ENCODE data around the gene NDUFS1. TPM values are rescaled to one million over a fixed set of nuclear protein-coding genes. Genes with fewer than 3 reads are reported as not detected.

Gene NDUFS1
- total and polyA plus RNA-seq, 10 of the 15 experiments (the other 5 are each of a cell fraction or from before 2014, with no cell fraction given): 62.6 to 108 (median 90.4) TPM

DNA sequence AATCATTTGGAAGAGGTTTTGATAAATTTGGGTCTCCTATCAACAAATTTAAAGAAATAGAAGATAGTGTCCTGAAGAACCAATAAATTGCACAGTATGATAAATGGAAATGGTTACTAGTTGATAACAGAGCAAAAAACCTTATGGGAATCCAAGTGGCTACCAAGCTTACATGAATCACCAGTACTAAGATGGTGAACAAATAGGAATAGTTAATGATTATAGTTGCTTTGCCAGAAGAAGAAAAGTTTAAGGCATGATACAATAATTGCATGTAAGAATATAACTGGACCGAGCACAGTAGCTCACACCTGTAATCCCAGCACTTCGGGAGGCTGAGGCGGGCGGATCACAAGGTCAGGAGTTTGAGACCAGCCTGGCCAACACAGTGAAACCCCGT, 53.7 kb downstream of the NDUFS1 start:
- no peaks in the 10 kb centered on the region for H3K4me1 ChIP-seq (ENCODE audit: control insufficient read depth, insufficient read depth, low read length)
- ChIA-PET POLR2A (no interaction called here), RAD21 (ENCODE audit: unreplicated experiment) (no interaction called here), SMC1A (ENCODE audit: uncharacterized antibody, unreplicated experiment) (no interaction called here), CTCF (interaction anchor here (1.2 kb wide), 1 partner anchor 8 kb away, joined by 3 read pairs; no protein-coding TSS in a partner anchor)
- no TSS peak for BruUV-seq (replicated peaks)
- in situ Hi-C loops (cut with MboI) (no loop called here), intact Hi-C loops (cut with micrococcal nuclease; ENCODE audit: unreplicated experiment) (no loop called here)
- H2AFZ ChIP-seq (ENCODE audit: control insufficient read depth, low read depth, low read length): no peak overlapping the region
- 97% methylated on average over 5 of the region's 5 CpGs for WGBS (ENCODE audit: insufficient coverage, insufficient replicate concordance, low lambda C conversion rate, missing lambda C conversion rate)
- no peak overlapping the region for H3K27ac ChIP-seq (ENCODE audit: control insufficient read depth, insufficient read depth)
- H3K9me3 ChIP-seq (replicated peaks; ENCODE audit: control insufficient read depth, insufficient read depth, low read length): no peaks in the 10 kb centered on the region
- ATAC-seq (no peak), FAIRE-seq (no peak), DNase-seq (ENCODE audit: low read depth, low spot score) (no peak)
- H4K20me1 ChIP-seq (ENCODE audit: control insufficient read depth, insufficient read depth): no peaks in the 10 kb centered on the region
- no peak overlapping the region for H3K4me3 ChIP-seq
- TF ChIP-seq SMARCA5 (IDR thresholded peaks at IDR 0.05) (no peak), IRF5 (IDR thresholded peaks at IDR 0.05; ENCODE audit: borderline replicate concordance) (no peak), WRNIP1 (IDR thresholded peaks at IDR 0.05; ENCODE audit: borderline replicate concordance, low read depth, low read length) (no peak), ZNF217 (IDR thresholded peaks at IDR 0.05) (no peak), JUNB (IDR thresholded peaks at IDR 0.05) (no peak), MYB (IDR thresholded peaks at IDR 0.05; ENCODE audit: borderline replicate concordance, low read depth, low read length) (no peak), DPF2 (IDR thresholded peaks at IDR 0.05) (no peak), EZH2 (IDR thresholded peaks at IDR 0.05; ENCODE audit: borderline replicate concordance, control insufficient read depth, low read depth, low read length) (no peak), BCL11A (IDR thresholded peaks at IDR 0.05; ENCODE audit: low read depth, low read length) (no peak), BRCA1 (IDR thresholded peaks at IDR 0.05; ENCODE audit: low read depth, low read length) (no peak)
- TF ChIP-seq, protein P1, sequence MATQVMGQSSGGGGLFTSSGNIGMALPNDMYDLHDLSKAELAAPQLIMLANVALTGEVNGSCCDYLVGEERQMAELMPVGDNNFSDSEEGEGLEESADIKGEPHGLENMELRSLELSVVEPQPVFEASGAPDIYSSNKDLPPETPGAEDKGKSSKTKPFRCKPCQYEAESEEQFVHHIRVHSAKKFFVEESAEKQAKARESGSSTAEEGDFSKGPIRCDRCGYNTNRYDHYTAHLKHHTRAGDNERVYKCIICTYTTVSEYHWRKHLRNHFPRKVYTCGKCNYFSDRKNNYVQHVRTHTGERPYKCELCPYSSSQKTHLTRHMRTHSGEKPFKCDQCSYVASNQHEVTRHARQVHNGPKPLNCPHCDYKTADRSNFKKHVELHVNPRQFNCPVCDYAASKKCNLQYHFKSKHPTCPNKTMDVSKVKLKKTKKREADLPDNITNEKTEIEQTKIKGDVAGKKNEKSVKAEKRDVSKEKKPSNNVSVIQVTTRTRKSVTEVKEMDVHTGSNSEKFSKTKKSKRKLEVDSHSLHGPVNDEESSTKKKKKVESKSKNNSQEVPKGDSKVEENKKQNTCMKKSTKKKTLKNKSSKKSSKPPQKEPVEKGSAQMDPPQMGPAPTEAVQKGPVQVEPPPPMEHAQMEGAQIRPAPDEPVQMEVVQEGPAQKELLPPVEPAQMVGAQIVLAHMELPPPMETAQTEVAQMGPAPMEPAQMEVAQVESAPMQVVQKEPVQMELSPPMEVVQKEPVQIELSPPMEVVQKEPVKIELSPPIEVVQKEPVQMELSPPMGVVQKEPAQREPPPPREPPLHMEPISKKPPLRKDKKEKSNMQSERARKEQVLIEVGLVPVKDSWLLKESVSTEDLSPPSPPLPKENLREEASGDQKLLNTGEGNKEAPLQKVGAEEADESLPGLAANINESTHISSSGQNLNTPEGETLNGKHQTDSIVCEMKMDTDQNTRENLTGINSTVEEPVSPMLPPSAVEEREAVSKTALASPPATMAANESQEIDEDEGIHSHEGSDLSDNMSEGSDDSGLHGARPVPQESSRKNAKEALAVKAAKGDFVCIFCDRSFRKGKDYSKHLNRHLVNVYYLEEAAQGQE (IDR thresholded peaks at IDR 0.05; ENCODE audit: low read depth, low read length): no peak
- TF ChIP-seq, protein P2, sequence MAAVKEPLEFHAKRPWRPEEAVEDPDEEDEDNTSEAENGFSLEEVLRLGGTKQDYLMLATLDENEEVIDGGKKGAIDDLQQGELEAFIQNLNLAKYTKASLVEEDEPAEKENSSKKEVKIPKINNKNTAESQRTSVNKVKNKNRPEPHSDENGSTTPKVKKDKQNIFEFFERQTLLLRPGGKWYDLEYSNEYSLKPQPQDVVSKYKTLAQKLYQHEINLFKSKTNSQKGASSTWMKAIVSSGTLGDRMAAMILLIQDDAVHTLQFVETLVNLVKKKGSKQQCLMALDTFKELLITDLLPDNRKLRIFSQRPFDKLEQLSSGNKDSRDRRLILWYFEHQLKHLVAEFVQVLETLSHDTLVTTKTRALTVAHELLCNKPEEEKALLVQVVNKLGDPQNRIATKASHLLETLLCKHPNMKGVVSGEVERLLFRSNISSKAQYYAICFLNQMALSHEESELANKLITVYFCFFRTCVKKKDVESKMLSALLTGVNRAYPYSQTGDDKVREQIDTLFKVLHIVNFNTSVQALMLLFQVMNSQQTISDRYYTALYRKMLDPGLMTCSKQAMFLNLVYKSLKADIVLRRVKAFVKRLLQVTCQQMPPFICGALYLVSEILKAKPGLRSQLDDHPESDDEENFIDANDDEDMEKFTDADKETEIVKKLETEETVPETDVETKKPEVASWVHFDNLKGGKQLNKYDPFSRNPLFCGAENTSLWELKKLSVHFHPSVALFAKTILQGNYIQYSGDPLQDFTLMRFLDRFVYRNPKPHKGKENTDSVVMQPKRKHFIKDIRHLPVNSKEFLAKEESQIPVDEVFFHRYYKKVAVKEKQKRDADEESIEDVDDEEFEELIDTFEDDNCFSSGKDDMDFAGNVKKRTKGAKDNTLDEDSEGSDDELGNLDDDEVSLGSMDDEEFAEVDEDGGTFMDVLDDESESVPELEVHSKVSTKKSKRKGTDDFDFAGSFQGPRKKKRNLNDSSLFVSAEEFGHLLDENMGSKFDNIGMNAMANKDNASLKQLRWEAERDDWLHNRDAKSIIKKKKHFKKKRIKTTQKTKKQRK (IDR thresholded peaks at IDR 0.05; ENCODE audit: low read depth, low read length): no peak
- H3K27me3 ChIP-seq (replicated peaks in 1 of 2; ENCODE audit: control insufficient read depth in 2 of 2, insufficient read depth in 2 of 2, low read length in 1 of 2): no peaks in the 10 kb centered on the region
- no peak overlapping the region for H3K9ac ChIP-seq (ENCODE audit: control insufficient read depth, insufficient read depth, low read length)
- no peak overlapping the region for H3K4me2 ChIP-seq (ENCODE audit: control insufficient read depth, insufficient read depth)
- H3K36me3 ChIP-seq (ENCODE audit: control insufficient read depth in 2 of 2, insufficient read depth in 2 of 2, low read length in 1 of 2): no peaks in the 10 kb centered on the region
- no peaks in the 10 kb centered on the region for H3K79me2 ChIP-seq (ENCODE audit: control insufficient read depth, insufficient read depth, low read length)

Data from GM12878 (cell line).